H1 (cell line): ENCODE measurements around the gene RSBN1. TPM values are rescaled to one million over a fixed set of nuclear protein-coding genes. Genes with fewer than 3 reads are reported as not detected.

Experiments used
- EP300 ChIP-seq, 2 experiments: IDR thresholded peaks; 1 replicate in 1 of 2; 2 replicates in 1 of 2; pipeline ENCODE4 v1.6.1; 2011 to 2012; ENCODE audit warnings: low read depth in 2 of 2, low read length in 2 of 2, mild to moderate bottlenecking in 2 of 2, borderline replicate concordance in 1 of 2, inconsistent platforms in 1 of 2, moderate library complexity in 1 of 2
- polyA plus RNA-seq, 7 experiments: library from polyadenylated mRNA; depleted of rRNA in 3 of 7; stranded (reverse) in 5 of 7; unstranded in 2 of 7; fragments of >200 nt in 5 of 7; fragments of 200-250 nt in 2 of 7; gene quantifications; 1 replicate in 5 of 7; 2 replicates in 1 of 7; 4 replicates in 1 of 7; pipeline versions ENCODE4 v1.2.1 to v1.2.3, GENCODE V29; 2011 to 2013; ENCODE audit warnings: missing spikeins in 2 of 7, mixed read lengths in 2 of 7
- total RNA-seq: library from RNA; stranded (reverse); fragmentation: NEBNext Ultra II Directional; extraction: Animal tissue kit (Norgen Biotek cat#: 25700); gene quantifications from 2 replicates; pipeline ENCODE4 v1.2.1, GENCODE V29; 2021

The RSBN1 gene
- total and polyA plus RNA-seq, 2 of the 8 experiments (the other 6 are each of a cell fraction or from before 2014, with no cell fraction given), result 4.2 to 17.6 TPM

DNA sequence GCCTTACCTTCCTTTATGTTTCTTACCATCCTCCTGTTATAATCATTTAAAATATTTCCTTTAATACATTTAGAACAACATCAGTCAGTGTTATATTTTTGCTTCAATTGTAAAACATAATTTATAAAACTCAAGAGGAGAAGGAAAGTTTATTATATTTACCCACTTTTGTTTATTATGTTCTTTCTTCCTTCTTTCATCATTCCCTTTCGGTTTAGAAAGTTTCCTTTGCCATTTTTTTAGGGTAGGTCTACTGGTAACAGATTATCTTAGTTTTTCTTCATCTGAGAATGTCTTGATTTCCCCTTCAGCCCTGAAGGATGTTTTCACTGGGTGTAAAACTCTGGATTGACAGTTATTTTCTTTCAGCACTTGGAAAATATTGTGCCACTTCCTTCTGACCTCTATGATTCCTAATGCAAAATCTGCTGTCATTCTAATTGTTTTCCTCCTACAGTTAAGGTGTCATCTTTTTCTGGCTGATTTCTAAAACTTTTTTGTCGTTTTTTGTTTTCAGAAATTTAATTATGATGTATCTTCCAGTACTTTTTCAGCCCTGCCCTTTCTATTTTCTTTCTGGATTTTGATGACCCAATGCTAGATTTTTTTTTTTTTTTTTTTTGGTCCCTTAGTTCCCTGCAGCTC, 34.2 kb upstream of the RSBN1 start (continued):
- no peak for TF ChIP-seq EP300 (IDR thresholded peaks at IDR 0.05; ENCODE audit: borderline replicate concordance in 1 of 2, low read depth in 2 of 2, low read length in 2 of 2)
